GM12873 (cell line): ENCODE results near the gene ABCB7.

Source experiments
- CTCF ChIP-seq: IDR thresholded peaks from 2 replicates; pipeline ENCODE4 v1.5.1; 2012; ENCODE audit warnings: low read depth, mild to moderate bottlenecking, moderate library complexity, low read length, control low read depth; ENCODE audit not compliant: insufficient read depth; ENCODE audit errors: missing control alignments

The ABCB7 gene

DNA sequence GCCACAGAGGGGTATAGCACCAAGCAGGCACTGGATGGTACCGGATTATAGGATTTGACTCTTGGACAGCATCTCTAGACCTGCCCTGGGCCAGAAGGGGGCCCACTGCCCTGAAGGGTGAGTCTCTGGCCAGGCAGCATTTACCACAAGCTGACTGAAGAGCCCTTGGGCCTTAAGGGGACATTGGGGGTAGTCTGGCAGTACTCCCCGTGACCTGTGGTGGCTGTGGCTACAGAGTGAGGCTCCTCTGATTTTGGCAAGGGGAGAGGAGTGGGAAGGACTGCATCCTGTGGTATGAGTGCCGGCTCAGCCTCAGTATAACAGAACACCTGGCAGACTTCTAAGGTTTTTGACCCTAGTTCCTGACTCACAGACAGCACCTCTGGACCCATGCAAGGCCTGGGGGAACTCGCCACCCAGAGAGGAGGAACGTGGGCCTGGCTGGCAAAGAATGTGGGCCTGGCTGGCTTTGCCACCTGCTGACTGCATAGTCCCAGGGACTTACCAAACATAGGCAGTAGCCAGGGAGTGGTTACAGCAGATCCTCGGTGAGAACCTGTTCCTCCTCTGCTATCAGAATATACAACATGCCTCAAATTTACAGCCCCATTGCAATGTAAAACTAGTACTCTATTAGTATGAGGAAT lies 48.1 kb downstream of the ABCB7 start:
- TF ChIP-seq CTCF = no peak

DNA sequence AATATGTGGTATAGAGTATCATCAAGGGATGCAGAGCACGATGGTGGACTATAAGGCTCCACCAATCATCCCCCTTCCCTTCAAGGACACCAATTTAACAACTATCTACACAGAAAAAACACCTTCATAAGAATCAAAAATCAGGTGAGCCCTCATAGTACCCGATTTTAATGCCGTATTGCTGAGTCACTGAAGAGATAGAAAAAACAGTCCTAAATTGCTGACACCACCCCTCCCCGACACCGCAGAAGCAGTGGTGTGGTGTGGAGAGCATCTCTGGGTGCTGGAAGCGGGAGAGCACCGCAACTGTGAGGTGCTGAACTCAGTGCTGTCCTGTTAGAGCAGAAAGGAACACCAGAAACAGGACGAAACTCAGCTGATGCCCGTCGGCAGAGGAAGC lies 49.3 kb downstream of the ABCB7 start:
- TF ChIP-seq CTCF = no peak

DNA sequence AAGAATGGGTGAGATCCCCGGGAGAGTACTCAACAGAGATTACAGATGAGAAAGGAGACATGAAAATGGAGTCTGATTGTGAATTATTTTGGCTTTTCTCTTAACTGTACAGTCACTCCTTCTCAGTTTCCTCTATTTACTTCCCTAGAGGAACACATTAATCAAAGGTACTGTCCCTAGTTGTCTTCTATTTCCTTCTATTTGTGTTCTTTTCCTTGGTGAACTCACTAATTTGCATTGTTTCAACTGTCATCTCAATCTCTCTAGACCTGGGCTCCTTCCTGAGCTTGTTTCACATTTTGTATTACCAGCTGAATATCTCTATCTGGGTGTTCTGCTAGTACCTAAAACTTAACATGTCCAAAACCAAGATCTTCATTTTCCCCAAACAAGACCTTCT lies 59.8 kb downstream of the ABCB7 start:
- no peak for TF ChIP-seq CTCF

- no peak for TF ChIP-seq CTCF
Measured at GRCh38 chrX:75086731-75087195, 69.3 kb downstream of the ABCB7 start.

- no peak for TF ChIP-seq CTCF
Measured at GRCh38 chrX:75084757-75085156, 71.3 kb downstream of the ABCB7 start.

GRCh38 chrX:75076429-75076828 lies 79.7 kb downstream of the ABCB7 start:
- no peak for TF ChIP-seq CTCF

DNA sequence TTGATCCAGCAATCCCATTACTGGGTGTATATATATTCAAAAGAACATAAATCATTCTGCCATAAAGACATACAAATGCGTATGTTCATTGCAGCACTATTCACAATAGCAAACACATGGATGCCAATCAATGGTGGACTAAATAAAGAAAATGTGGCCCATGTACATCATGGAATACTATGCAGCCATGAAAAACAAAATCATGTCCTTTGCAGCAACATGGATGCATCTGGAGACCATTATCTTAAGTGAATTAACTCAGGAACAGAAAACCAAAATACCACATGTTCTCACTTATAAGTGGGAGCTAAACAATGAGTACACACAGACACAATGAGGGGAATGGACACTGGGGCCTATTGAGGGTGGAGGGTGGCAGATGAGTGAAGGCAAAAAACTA lies 81.6 kb downstream of the ABCB7 start:
- TF ChIP-seq CTCF = no peak
